Middle frontal gyrus (tissue), 1 donor: Measurements from ENCODE around the gene RPL10.

ENCODE experiments used
- DNase-seq: peaks from one replicate; pipeline ENCODE4 v3.0.0-alpha.2; 2015; ENCODE audit warnings: low spot score; ENCODE audit errors: extremely low spot score

RPL10 gene

GRCh38 chrX:154448484-154448883 is 50.3 kb downstream of the RPL10 start:
- DNase-seq = no peak

DNA sequence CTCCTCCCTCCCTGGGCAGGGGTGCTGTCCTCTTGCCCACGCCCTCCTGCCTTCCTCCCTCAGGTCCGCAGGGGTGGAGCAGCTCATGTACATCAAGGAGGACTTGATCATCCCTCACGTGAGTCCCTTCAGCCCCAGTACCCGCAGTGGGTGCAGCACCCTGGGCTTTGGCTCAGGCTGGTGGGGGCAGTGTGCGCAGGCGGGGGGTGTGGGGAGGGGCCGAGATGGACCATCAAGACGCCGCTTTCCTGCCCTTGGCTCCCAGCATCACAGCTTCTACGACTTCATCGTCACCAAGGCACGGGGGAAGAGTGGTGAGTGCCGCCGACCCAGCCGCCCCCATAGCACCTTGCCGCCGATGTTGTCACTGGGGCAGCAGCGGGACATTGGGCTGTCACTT is 51.4 kb downstream of the RPL10 start:
- no peak for DNase-seq

- no peak for DNase-seq
Observed at GRCh38 chrX:154450312-154450711, 52.1 kb downstream of the RPL10 start.
